ENCODE data around the gene SMIM32.

DNA sequence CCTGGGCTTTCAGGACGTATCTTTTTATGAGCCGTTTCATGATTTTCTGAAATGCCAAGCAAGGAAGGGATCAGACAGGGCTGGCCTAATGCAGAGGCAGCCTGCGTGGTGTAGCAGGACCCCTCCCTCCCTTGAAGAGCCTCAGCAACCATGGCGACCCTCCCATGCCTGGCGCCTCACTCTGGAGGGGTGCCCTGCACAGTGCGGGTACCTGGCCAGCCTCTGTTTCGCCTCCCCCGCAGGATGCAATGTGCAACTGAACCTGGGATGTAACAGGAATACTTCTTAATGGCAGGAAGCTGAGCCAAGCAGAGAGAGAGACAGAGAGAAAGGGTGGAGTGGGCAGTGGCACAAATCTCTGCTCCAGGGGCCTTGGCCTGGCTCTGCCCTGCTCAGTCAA is 23.3 kb upstream of the SMIM32 start:
- TF ChIP-seq POLR2A (IDR thresholded peaks at IDR 0.05) (no peak), CTCF (IDR thresholded peaks at IDR 0.05) (no peak)

All from adrenal gland (tissue), 5 donors.